ENCODE results near the gene SCYGR2.

GRCh38 chr2:227617316-227618230 is 18.9 kb downstream of the SCYGR2 start, which contains the start of gene SCYGR4:
- TF ChIP-seq CTCF (IDR thresholded peaks at IDR 0.05; ENCODE audit: extremely low read depth in 1 of 2, insufficient read depth in 1 of 2, low read depth in 1 of 2, low read length in 2 of 2) = no peak
- TF ChIP-seq POLR2A (IDR thresholded peaks at IDR 0.05; ENCODE audit: low read depth, low read length) = no peak
- no peak for TF ChIP-seq FOS (IDR thresholded peaks at IDR 0.05; ENCODE audit: borderline replicate concordance, insufficient read depth, low read length)
- no peak for TF ChIP-seq JUN (IDR thresholded peaks at IDR 0.05; ENCODE audit: borderline replicate concordance, insufficient read depth, insufficient read length, low read depth)
- TF ChIP-seq EZH2 (IDR thresholded peaks at IDR 0.05; ENCODE audit: borderline replicate concordance, low read depth, low read length, severe bottlenecking) = no peak
